KMS-11 (cell line): ENCODE results near the gene ABCA1.
"Not testable (repeated sequence)": the region's sequence is repeated elsewhere in the genome, so short reads cannot be mapped to it uniquely, and the experiment has no call there.

Source experiments
- H2AFZ ChIP-seq: fragments of 200-600 bp; sonication (generic); 2 replicates; pipeline ENCODE4 v1.6.1; 2016; ENCODE audit warnings: antibody characterized with exemption, mixed run types, low read depth
- H3K27ac ChIP-seq: fragments of 200-600 bp; sonication (generic); 2 replicates; pipeline ENCODE4 v1.6.1; 2016; ENCODE audit warnings: mild to moderate bottlenecking, mixed run types
- H3K27me3 ChIP-seq: fragments of 200-600 bp; sonication (generic); 2 replicates; pipeline ENCODE4 v1.6.1; 2017; ENCODE audit warnings: mild to moderate bottlenecking, low read depth, mixed run types, moderate library complexity; ENCODE audit not compliant: insufficient read depth
- H3K36me3 ChIP-seq: fragments of 200-600 bp; sonication (generic); 2 replicates; pipeline ENCODE4 v1.6.1; 2017; ENCODE audit warnings: mild to moderate bottlenecking, mixed run types; ENCODE audit not compliant: insufficient read depth
- H3K4me1 ChIP-seq: fragments of 200-600 bp; sonication (generic); 2 replicates; pipeline ENCODE4 v1.6.1; 2016; ENCODE audit warnings: mild to moderate bottlenecking, low read depth, mixed run types; ENCODE audit not compliant: poor library complexity, severe bottlenecking
- H3K4me2 ChIP-seq: fragments of 200-600 bp; sonication (generic); 2 replicates; pipeline ENCODE4 v1.7.0; 2016; ENCODE audit warnings: mild to moderate bottlenecking, mixed run types
- H3K4me3 ChIP-seq: fragments of 200-600 bp; sonication (generic); IDR thresholded peaks from 2 replicates; pipeline ENCODE4 v1.6.1; 2017; ENCODE audit warnings: low read depth, low read length, mixed read lengths; ENCODE audit not compliant: insufficient read depth
- H3K79me2 ChIP-seq: fragments of 200-600 bp; sonication (generic); 2 replicates; pipeline ENCODE4 v1.6.1; 2016; ENCODE audit warnings: low read depth, mixed run types; ENCODE audit not compliant: insufficient read depth
- H3K9ac ChIP-seq: fragments of 200-600 bp; sonication (generic); 2 replicates; pipeline ENCODE4 v1.6.1; 2016; ENCODE audit warnings: mild to moderate bottlenecking, mixed run types
- H4K20me1 ChIP-seq: fragments of 200-600 bp; sonication (generic); 2 replicates; pipeline ENCODE4 v1.6.1; 2016; ENCODE audit warnings: mild to moderate bottlenecking, mixed run types; ENCODE audit not compliant: insufficient read depth
- CTCF ChIP-seq: fragments of 200-600 bp; sonication (generic); conservative IDR thresholded peaks from 2 replicates; pipeline ENCODE4 v1.6.1; 2017; ENCODE audit warnings: low read depth, mild to moderate bottlenecking, antibody characterized with exemption, low read length, moderate library complexity, mixed read lengths

The ABCA1 gene

GRCh38 chr9:104961238-104961637, 33.3 kb upstream of the ABCA1 start:
- no peaks in the 10 kb centered on the region for H3K79me2 ChIP-seq
- peak overlapping the region; percentile 34 for H3K27ac ChIP-seq
- H3K4me1 ChIP-seq: peaks cover 25% of the 10 kb centered on the region
- H3K4me2 ChIP-seq: peak overlapping the region; percentile 60
- H3K27me3 ChIP-seq: no peaks in the 10 kb centered on the region
- no peaks in the 10 kb centered on the region for H3K36me3 ChIP-seq
- H3K9ac ChIP-seq: no peak overlapping the region
- no peaks in the 10 kb centered on the region for H4K20me1 ChIP-seq
- peak overlapping the region; percentile 48 for H2AFZ ChIP-seq
- no peak overlapping the region for H3K4me3 ChIP-seq
- no peak for TF ChIP-seq CTCF

DNA sequence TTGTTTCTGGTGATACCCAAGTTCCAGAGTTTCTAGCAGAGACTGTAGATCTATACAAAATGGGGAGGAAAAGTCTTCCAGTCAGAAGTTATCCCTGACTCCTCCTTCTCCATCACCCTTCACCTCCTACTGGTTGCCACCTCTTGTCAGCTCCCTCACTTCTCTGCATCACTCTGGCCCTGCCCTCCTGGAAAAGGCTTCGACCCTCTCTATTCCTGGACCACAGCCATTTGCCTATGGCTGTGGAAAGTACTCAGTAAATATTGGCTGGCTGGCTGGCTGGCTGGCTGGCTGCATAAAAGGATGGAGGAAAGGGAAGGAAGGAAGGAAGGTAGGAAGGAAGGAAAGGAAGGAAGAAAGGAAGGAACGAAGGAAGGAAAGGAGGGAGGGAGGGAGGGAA, 32.7 kb upstream of the ABCA1 start:
- Histone ChIP-seq H4K20me1 (no peaks in the 10 kb centered on the region), H2AFZ (no peak overlapping the region; the same call in 1 of the 2 replicates), H3K79me2 (no peaks in the 10 kb centered on the region), H3K4me3 (no peak overlapping the region), H3K36me3 (no peaks in the 10 kb centered on the region), H3K4me1 (peaks cover 25% of the 10 kb centered on the region), H3K9ac (no peak overlapping the region), H3K27me3 (no peaks in the 10 kb centered on the region), H3K4me2 (peak overlapping the region; percentile 60; the same call in 1 of the 2 replicates), H3K27ac (no peak overlapping the region)
- TF ChIP-seq CTCF: no peak

DNA sequence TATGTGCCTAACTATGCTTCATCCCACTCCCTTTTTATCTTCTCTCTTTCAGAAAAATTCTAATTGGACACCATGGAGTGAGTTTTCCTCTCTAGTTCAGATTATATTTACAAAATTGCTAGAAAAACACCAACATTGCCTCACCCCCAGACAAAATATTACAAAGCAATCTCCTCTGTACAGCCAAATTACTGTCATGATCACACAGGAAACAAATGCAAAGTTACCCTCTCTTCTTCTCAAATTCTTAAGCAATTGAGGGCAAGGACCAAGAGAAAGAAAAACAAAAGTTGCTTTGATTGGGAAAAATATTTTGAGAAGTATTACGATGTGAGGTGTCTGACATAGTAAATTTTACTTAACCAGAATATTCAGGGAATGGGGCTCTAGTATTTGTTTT, 30.8 kb upstream of the ABCA1 start:
- Histone ChIP-seq H4K20me1 (no peaks in the 10 kb centered on the region), H3K36me3 (no peaks in the 10 kb centered on the region), H3K27ac (no peak overlapping the region), H3K4me1 (peaks cover 25% of the 10 kb centered on the region), H3K4me3 (no peak overlapping the region), H2AFZ (no peak overlapping the region), H3K9ac (no peak overlapping the region), H3K4me2 (no peak overlapping the region), H3K27me3 (no peaks in the 10 kb centered on the region), H3K79me2 (no peaks in the 10 kb centered on the region)
- TF ChIP-seq CTCF: no peak

DNA sequence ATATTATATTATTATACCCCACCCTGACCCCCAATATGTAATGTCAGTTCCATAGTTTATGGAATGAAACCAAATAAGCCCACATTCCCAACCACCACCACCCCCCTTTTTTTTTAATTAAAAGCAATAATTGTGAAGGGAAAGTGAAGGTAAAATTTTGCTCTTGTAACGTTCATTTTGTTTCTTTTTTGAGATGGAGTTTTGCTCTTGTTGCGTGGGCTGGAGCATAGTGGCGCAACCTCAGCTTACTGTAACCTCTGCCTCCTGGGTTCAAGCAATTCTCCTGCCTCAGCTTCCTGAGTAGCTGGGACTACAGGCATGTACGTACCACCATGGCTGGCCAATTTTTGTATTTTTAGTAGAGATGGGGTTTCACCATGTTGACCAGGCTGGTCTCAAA, 30.1 kb upstream of the ABCA1 start:
- H3K4me1 ChIP-seq: peaks cover 25% of the 10 kb centered on the region
- not testable (repeated sequence) for H3K9ac ChIP-seq, H3K36me3 ChIP-seq, H2AFZ ChIP-seq, H3K27me3 ChIP-seq, H3K27ac ChIP-seq, H3K79me2 ChIP-seq, H3K4me2 ChIP-seq, H3K4me3 ChIP-seq, H4K20me1 ChIP-seq

- H3K4me3 ChIP-seq: no peak overlapping the region
- no peak overlapping the region for H3K9ac ChIP-seq
- H3K79me2 ChIP-seq: no peaks in the 10 kb centered on the region
- H4K20me1 ChIP-seq: no peaks in the 10 kb centered on the region
- H3K27ac ChIP-seq: no peak overlapping the region
- no peak overlapping the region for H2AFZ ChIP-seq
- no peaks in the 10 kb centered on the region for H3K4me1 ChIP-seq
- H3K36me3 ChIP-seq: no peaks in the 10 kb centered on the region
- no peak overlapping the region for H3K4me2 ChIP-seq
- no peak for TF ChIP-seq CTCF
- H3K27me3 ChIP-seq: no peaks in the 10 kb centered on the region
Observed at GRCh38 chr9:104951487-104951886, 23.5 kb upstream of the ABCA1 start.
